SK-N-MC (cell line): ENCODE measurements around the gene PAPPA2.

Experiments used
- DNase-seq: peaks from one replicate; pipeline ENCODE4 v3.0.0-alpha.2; 2011; ENCODE audit warnings: low read depth, low spot score
- H3K27ac ChIP-seq: fragments of 200-600 bp; sonication (generic); 2 replicates; pipeline ENCODE4 v1.5.1; 2016; ENCODE audit warnings: mixed run types
- H3K36me3 ChIP-seq: fragments of 200-600 bp; sonication (generic); 2 replicates; pipeline ENCODE4 v1.6.1; 2017; ENCODE audit warnings: antibody characterized with exemption, low read length, mixed read lengths; ENCODE audit not compliant: insufficient read depth
- H3K4me3 ChIP-seq: fragments of 200-600 bp; sonication (generic); 2 replicates; pipeline ENCODE4 v1.5.1; 2016
- H3K9ac ChIP-seq: fragments of 200-600 bp; sonication (generic); 2 replicates; pipeline ENCODE4 v1.8.0; 2017; ENCODE audit warnings: mixed run types, mixed read lengths; ENCODE audit not compliant: insufficient read length
- H3K9me3 ChIP-seq: fragments of 200-600 bp; sonication (generic); 2 replicates; pipeline ENCODE4 v1.6.1; 2017; ENCODE audit warnings: low read depth, mild to moderate bottlenecking, antibody characterized with exemption, low read length, moderate library complexity, mixed read lengths
- EZH2 ChIP-seq: fragments of 200-600 bp; sonication (generic); IDR thresholded peaks from one replicate; pipeline ENCODE4 v1.6.1; 2017; ENCODE audit warnings: antibody characterized with exemption
- FOXP2 ChIP-seq: optimal IDR thresholded peaks from 2 replicates; pipeline ENCODE3; 2011; ENCODE audit warnings: mild to moderate bottlenecking, moderate library complexity; ENCODE audit not compliant: insufficient read depth; ENCODE audit errors: extremely low read length, control extremely low read depth
- POLR2AphosphoS5 ChIP-seq: IDR thresholded peaks from 2 replicates; pipeline ENCODE4 v1.6.1; 2012; ENCODE audit warnings: mild to moderate bottlenecking, low read depth, low read length, borderline replicate concordance

The PAPPA2 gene

GRCh38 chr1:176479971-176480370 lies 17.0 kb downstream of the PAPPA2 start:
- Histone ChIP-seq H3K9me3 (no peaks in the 10 kb centered on the region), H3K36me3 (no peaks in the 10 kb centered on the region), H3K4me3 (no peak overlapping the region), H3K9ac (no peak overlapping the region), H3K27ac (no peak overlapping the region)
- no peak for DNase-seq
- no peak for TF ChIP-seq FOXP2
- no peak for TF ChIP-seq POLR2AphosphoS5
- TF ChIP-seq EZH2 = no peak

- Histone ChIP-seq H3K9ac (no peak overlapping the region), H3K27ac (no peak overlapping the region), H3K9me3 (no peaks in the 10 kb centered on the region), H3K4me3 (no peak overlapping the region), H3K36me3 (no peaks in the 10 kb centered on the region)
- DNase-seq = no peak
- TF ChIP-seq EZH2 (no peak), FOXP2 (no peak), POLR2AphosphoS5 (no peak)
Observed at GRCh38 chr1:176480750-176481149, 17.8 kb downstream of the PAPPA2 start.

- TF ChIP-seq POLR2AphosphoS5 (no peak), EZH2 (no peak), FOXP2 (no peak)
Observed at GRCh38 chr1:176485083-176485482, 22.1 kb downstream of the PAPPA2 start.

GRCh38 chr1:176494436-176494835 lies 31.5 kb downstream of the PAPPA2 start:
- no peaks in the 10 kb centered on the region for H3K9me3 ChIP-seq
- no peak overlapping the region for H3K27ac ChIP-seq
- no peak overlapping the region for H3K4me3 ChIP-seq
- H3K36me3 ChIP-seq = no peaks in the 10 kb centered on the region
- DNase-seq = no peak
- H3K9ac ChIP-seq = no peak overlapping the region
- TF ChIP-seq FOXP2 = no peak
- TF ChIP-seq EZH2 = no peak
- no peak for TF ChIP-seq POLR2AphosphoS5

More at GRCh38 chr1:176485083-176485482, 22.1 kb downstream of the PAPPA2 start:
- no peak for DNase-seq
- H3K27ac ChIP-seq = no peak overlapping the region
- H3K9me3 ChIP-seq = no peaks in the 10 kb centered on the region
- no peak overlapping the region for H3K9ac ChIP-seq
- H3K36me3 ChIP-seq = no peaks in the 10 kb centered on the region
- no peak overlapping the region for H3K4me3 ChIP-seq

GRCh38 chr1:176499671-176500070 lies 36.7 kb downstream of the PAPPA2 start:
- Histone ChIP-seq H3K4me3 (no peak overlapping the region), H3K27ac (no peak overlapping the region), H3K9me3 (no peaks in the 10 kb centered on the region), H3K36me3 (no peaks in the 10 kb centered on the region), H3K9ac (no peak overlapping the region)
- DNase-seq = no peak
- TF ChIP-seq EZH2 (no peak), FOXP2 (no peak), POLR2AphosphoS5 (no peak)

- no peak for DNase-seq
- no peak overlapping the region for H3K4me3 ChIP-seq
- H3K9ac ChIP-seq = no peak overlapping the region
- H3K27ac ChIP-seq = no peak overlapping the region
- H3K36me3 ChIP-seq = no peaks in the 10 kb centered on the region
- no peak for TF ChIP-seq POLR2AphosphoS5
- TF ChIP-seq EZH2 = no peak
- TF ChIP-seq FOXP2 = no peak
- no peaks in the 10 kb centered on the region for H3K9me3 ChIP-seq
Observed at GRCh38 chr1:176501599-176501998, 38.6 kb downstream of the PAPPA2 start.

GRCh38 chr1:176504848-176505553 lies 42.0 kb downstream of the PAPPA2 start:
- no peak for DNase-seq
- Histone ChIP-seq H3K36me3 (no peaks in the 10 kb centered on the region), H3K4me3 (no peak overlapping the region), H3K9ac (no peak overlapping the region), H3K27ac (no peak overlapping the region), H3K9me3 (no peaks in the 10 kb centered on the region)
- TF ChIP-seq EZH2 (no peak), POLR2AphosphoS5 (no peak), FOXP2 (no peak)

- TF ChIP-seq FOXP2 (no peak), POLR2AphosphoS5 (no peak), EZH2 (no peak)
- no peaks in the 10 kb centered on the region for H3K36me3 ChIP-seq
- no peak overlapping the region for H3K9ac ChIP-seq
- no peak for DNase-seq
- no peak overlapping the region for H3K4me3 ChIP-seq
- no peaks in the 10 kb centered on the region for H3K9me3 ChIP-seq
- no peak overlapping the region for H3K27ac ChIP-seq
Observed at GRCh38 chr1:176512966-176513365, 50.0 kb downstream of the PAPPA2 start.

- Histone ChIP-seq H3K36me3 (no peaks in the 10 kb centered on the region), H3K9me3 (no peaks in the 10 kb centered on the region), H3K9ac (no peak overlapping the region), H3K27ac (no peak overlapping the region), H3K4me3 (no peak overlapping the region)
- no peak for DNase-seq
- TF ChIP-seq POLR2AphosphoS5 = no peak
- no peak for TF ChIP-seq EZH2
- no peak for TF ChIP-seq FOXP2
Observed at GRCh38 chr1:176515310-176515709, 52.3 kb downstream of the PAPPA2 start.
